ENCODE measurements around the gene ARRDC3.
"Not testable (repeated sequence)": the region's sequence is repeated elsewhere in the genome, so short reads cannot be mapped to it uniquely, and the experiment has no call there.

ARRDC3 gene

GRCh38 chr5:91383027-91383955 is at the start of gene ARRDC3:
TSS of gene ARRDC3 (minus strand) at chr5:91383317. CDS start at chr5:91383092, 225 bp downstream.
- DNase-seq, result peak; percentile 93 to 95

- DNase-seq, result no peak
Measured at GRCh38 chr5:91430949-91431348, 47.8 kb upstream of the ARRDC3 start.

- DNase-seq, result no peak
Measured at GRCh38 chr5:91424638-91425436, 41.7 kb upstream of the ARRDC3 start.

- no peak for DNase-seq
Measured at GRCh38 chr5:91423871-91424270, 40.8 kb upstream of the ARRDC3 start.

GRCh38 chr5:91420879-91421278 is 37.8 kb upstream of the ARRDC3 start:
- no peak for DNase-seq

GRCh38 chr5:91419571-91420537 is 36.7 kb upstream of the ARRDC3 start:
- DNase-seq, result peak; percentile 45 to 57

GRCh38 chr5:91419136-91419535 is 36.0 kb upstream of the ARRDC3 start:
- DNase-seq, result no peak

GRCh38 chr5:91418158-91418557 is 35.0 kb upstream of the ARRDC3 start:
- no peak for DNase-seq

GRCh38 chr5:91417219-91417618 is 34.1 kb upstream of the ARRDC3 start:
- DNase-seq, result no peak

- DNase-seq, result no peak
Measured at GRCh38 chr5:91416491-91416890, 33.4 kb upstream of the ARRDC3 start.

- DNase-seq, result no peak
Measured at GRCh38 chr5:91409304-91409703, 26.2 kb upstream of the ARRDC3 start.

- no peak for DNase-seq
Measured at GRCh38 chr5:91408710-91409109, 25.6 kb upstream of the ARRDC3 start.

GRCh38 chr5:91407204-91407603 is 24.1 kb upstream of the ARRDC3 start:
- no peak for DNase-seq

- DNase-seq, result no peak
Measured at GRCh38 chr5:91403438-91403837, 20.3 kb upstream of the ARRDC3 start.

- DNase-seq, result no peak
Measured at GRCh38 chr5:91401175-91401574, 18.1 kb upstream of the ARRDC3 start.

- no peak for DNase-seq
Measured at GRCh38 chr5:91397791-91398190, 14.7 kb upstream of the ARRDC3 start.

GRCh38 chr5:91390268-91390667 is 7.2 kb upstream of the ARRDC3 start:
- no peak for DNase-seq

GRCh38 chr5:91389555-91389954 is 6.4 kb upstream of the ARRDC3 start:
- DNase-seq, result not testable (repeated sequence)

GRCh38 chr5:91388362-91388761 is 5.2 kb upstream of the ARRDC3 start:
- DNase-seq, result no peak

GRCh38 chr5:91386120-91386519 is 3.0 kb upstream of the ARRDC3 start:
- DNase-seq, result no peak

- DNase-seq, result not testable (repeated sequence)
Measured at GRCh38 chr5:91385596-91385995, 2.5 kb upstream of the ARRDC3 start.

- peak; percentile 88 to 90 for DNase-seq
Measured at GRCh38 chr5:91384671-91385430, 1.7 kb upstream of the ARRDC3 start.

All from NCI-H2081 (cell line).